CD4-positive, alpha-beta T cell (primary cell): Measurements from ENCODE around the gene KICS2. TPM values are rescaled to one million over a fixed set of nuclear protein-coding genes. Genes with fewer than 3 reads are reported as not detected.

Experiments used
- ATAC-seq: fragments of 200-7000 bp; cut with Tn5 transposase; one replicate; pipeline ENCODE4 v1.10.0; 2022; ENCODE audit warnings: mild to moderate bottlenecking; ENCODE audit not compliant: poor library complexity
- CTCF ChIA-PET: fragments of 350-600 bp; sonication (Branson Sonifier 250); formaldehyde crosslinking; loops from one replicate; lab custom pipeline; 2021; ENCODE audit warnings: antibody characterized with exemption, inconsistent platforms; lab: Charles Lee
- POLR2A ChIA-PET: fragments of 350-600 bp; sonication (Branson Sonifier 250); formaldehyde crosslinking; loops from one replicate; lab custom pipeline; 2021; ENCODE audit warnings: antibody characterized with exemption, inconsistent platforms; lab: Charles Lee
- DNase-seq, 14 experiments: peaks; one replicate each; pipeline ENCODE4 v3.0.0-alpha.2; 2013 to 2020; ENCODE audit warnings: mixed read lengths in 2 of 14
- H3K27ac ChIP-seq, 2 donors: one replicate each; pipeline versions ENCODE4 v1.5.1 to v1.7.0; 2013; ENCODE audit warnings: low read length in 2 of 2, low read depth in 1 of 2, mild to moderate bottlenecking in 1 of 2
- H3K27me3 ChIP-seq, 2 experiments: 1 replicate in 1 of 2; 2 replicates in 1 of 2; pipeline versions ENCODE4 v1.6.1 to v1.7.0; 2013; ENCODE audit warnings: low read length in 2 of 2, control low read depth in 1 of 2, mild to moderate bottlenecking in 1 of 2, moderate library complexity in 1 of 2; ENCODE audit not compliant: insufficient read depth in 2 of 2, control insufficient read depth in 1 of 2
- H3K36me3 ChIP-seq: one replicate; pipeline ENCODE4 v1.6.1; 2013; ENCODE audit warnings: low read length, control low read depth; ENCODE audit not compliant: insufficient read depth
- H3K4me1 ChIP-seq: one replicate; pipeline ENCODE4 v1.6.1; 2013; ENCODE audit warnings: low read length, control low read depth; ENCODE audit not compliant: insufficient read depth
- H3K4me3 ChIP-seq: one replicate; pipeline ENCODE4 v1.5.1; 2013; ENCODE audit warnings: mild to moderate bottlenecking, low read length, moderate library complexity
- H3K9me3 ChIP-seq, 2 experiments: 1 replicate in 1 of 2; 2 replicates in 1 of 2; pipeline versions ENCODE4 v1.6.1 to v1.7.0; 2013; ENCODE audit warnings: low read length in 2 of 2, mild to moderate bottlenecking in 2 of 2, control low read depth in 1 of 2, moderate library complexity in 1 of 2; ENCODE audit not compliant: control insufficient read depth in 1 of 2, insufficient read depth in 1 of 2
- H3K27ac Mint-ChIP-seq: one replicate; pipeline ENCODE4 v1.8.0; 2020; ENCODE audit warnings: mixed read lengths
- H3K27me3 Mint-ChIP-seq: one replicate; pipeline ENCODE4 v1.8.0; 2021; ENCODE audit warnings: mixed read lengths
- H3K36me3 Mint-ChIP-seq: one replicate; pipeline ENCODE4 v1.8.0; 2021; ENCODE audit warnings: low read depth, mixed read lengths
- H3K4me1 Mint-ChIP-seq: one replicate; pipeline ENCODE4 v1.8.0; 2021; ENCODE audit warnings: low read depth, mixed read lengths
- H3K4me3 Mint-ChIP-seq: one replicate; pipeline ENCODE4 v1.8.0; 2020; ENCODE audit warnings: mild to moderate bottlenecking, mixed read lengths
- H3K9me3 Mint-ChIP-seq: one replicate; pipeline ENCODE4 v1.8.0; 2020; ENCODE audit warnings: mixed read lengths
- intact Hi-C, 2 experiments: fragments of 100-400 bp; cut with DNase I in 1 of 2; cut with micrococcal nuclease in 1 of 2; formaldehyde crosslinking; loops; one replicate each; pipeline versions ENCODE4 v1.15.1 to v1.9.0; 2023 to 2025; cut with DNase I, micrococcal nuclease
- total RNA-seq, 174 experiments: library from RNA in 2 of 174; stranded (reverse) in 2 of 174; gene quantifications; one replicate each; pipeline ENCODE4 v1.2.3 and lab custom pipeline; 2021 to 2026
- TF ChIP-seq, protein P1 (sequence below): fragments of 200-600 bp; IDR thresholded peaks from one replicate; pipeline ENCODE4 v1.8.0; 2022; ENCODE audit warnings: antibody characterized with exemption, mild to moderate bottlenecking

The KICS2 gene
- total RNA-seq, 2 experiments from 2014 or later = 13.6 to 14.0 TPM

DNA sequence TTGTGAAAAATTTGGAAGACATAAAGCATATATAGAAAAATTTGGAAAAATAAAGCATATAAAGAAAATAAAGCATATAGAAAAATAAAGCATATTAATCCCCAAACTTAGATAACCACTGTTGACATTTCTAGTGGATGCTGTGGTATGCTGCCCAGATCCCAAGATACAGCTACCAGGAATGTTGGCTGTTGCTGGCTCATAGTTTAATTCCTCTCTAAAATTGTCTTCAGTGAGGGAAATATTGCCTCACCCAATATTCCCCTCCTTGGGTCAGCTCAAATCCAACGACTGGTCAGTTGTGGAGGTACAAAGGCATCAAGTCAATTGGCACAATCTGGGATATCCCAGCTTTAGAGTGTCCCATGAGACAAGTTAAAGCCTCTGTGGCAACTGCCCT, 10.1 kb upstream of the KICS2 start:
- no peaks in the 10 kb centered on the region for H3K9me3 ChIP-seq
- no peaks in the 10 kb centered on the region for H3K36me3 Mint-ChIP-seq
- H3K4me3 ChIP-seq = no peak overlapping the region
- intact Hi-C loops = no loop called here
- TF ChIP-seq, protein P1, sequence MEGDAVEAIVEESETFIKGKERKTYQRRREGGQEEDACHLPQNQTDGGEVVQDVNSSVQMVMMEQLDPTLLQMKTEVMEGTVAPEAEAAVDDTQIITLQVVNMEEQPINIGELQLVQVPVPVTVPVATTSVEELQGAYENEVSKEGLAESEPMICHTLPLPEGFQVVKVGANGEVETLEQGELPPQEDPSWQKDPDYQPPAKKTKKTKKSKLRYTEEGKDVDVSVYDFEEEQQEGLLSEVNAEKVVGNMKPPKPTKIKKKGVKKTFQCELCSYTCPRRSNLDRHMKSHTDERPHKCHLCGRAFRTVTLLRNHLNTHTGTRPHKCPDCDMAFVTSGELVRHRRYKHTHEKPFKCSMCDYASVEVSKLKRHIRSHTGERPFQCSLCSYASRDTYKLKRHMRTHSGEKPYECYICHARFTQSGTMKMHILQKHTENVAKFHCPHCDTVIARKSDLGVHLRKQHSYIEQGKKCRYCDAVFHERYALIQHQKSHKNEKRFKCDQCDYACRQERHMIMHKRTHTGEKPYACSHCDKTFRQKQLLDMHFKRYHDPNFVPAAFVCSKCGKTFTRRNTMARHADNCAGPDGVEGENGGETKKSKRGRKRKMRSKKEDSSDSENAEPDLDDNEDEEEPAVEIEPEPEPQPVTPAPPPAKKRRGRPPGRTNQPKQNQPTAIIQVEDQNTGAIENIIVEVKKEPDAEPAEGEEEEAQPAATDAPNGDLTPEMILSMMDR = no peak
- no peaks in the 10 kb centered on the region for H3K4me1 ChIP-seq
- no peaks in the 10 kb centered on the region for H3K4me1 Mint-ChIP-seq
- peaks cover 4% of the 10 kb centered on the region in 2 experiments for H3K27me3 ChIP-seq
- ATAC-seq (no peak), DNase-seq (no peak)
- no peak overlapping the region for H3K27ac Mint-ChIP-seq
- H3K27me3 Mint-ChIP-seq = peaks cover 18% of the 10 kb centered on the region
- no peak overlapping the region for H3K27ac ChIP-seq
- H3K9me3 Mint-ChIP-seq = no peaks in the 10 kb centered on the region
- H3K36me3 ChIP-seq = no peaks in the 10 kb centered on the region
- no peak overlapping the region for H3K4me3 Mint-ChIP-seq
- POLR2A ChIA-PET = no interaction called here
- CTCF ChIA-PET = no interaction called here

- Histone ChIP-seq H3K4me3 (no peak overlapping the region), H3K9me3 (no peaks in the 10 kb centered on the region), H3K27me3 (no peaks in the 10 kb centered on the region), H3K36me3 (no peaks in the 10 kb centered on the region), H3K27ac (no peak overlapping the region), H3K4me1 (no peaks in the 10 kb centered on the region)
- Mint-ChIP-seq H3K4me1 (no peaks in the 10 kb centered on the region), H3K9me3 (no peaks in the 10 kb centered on the region), H3K36me3 (no peaks in the 10 kb centered on the region), H3K27me3 (peaks cover 19% of the 10 kb centered on the region), H3K27ac (no peak overlapping the region), H3K4me3 (no peak overlapping the region)
- TF ChIP-seq, protein P1 = no peak
- intact Hi-C loops = loop anchor here in 1 of 2 experiments (10.0 kb wide), 2 partner anchors 375 to 945 kb away; no protein-coding TSS in a partner anchor
- ChIA-PET CTCF (no interaction called here), POLR2A (no interaction called here)
- no peak for DNase-seq
- ATAC-seq = no peak
Observed at GRCh38 chr12:64229796-64230195, 7.7 kb upstream of the KICS2 start.

DNA sequence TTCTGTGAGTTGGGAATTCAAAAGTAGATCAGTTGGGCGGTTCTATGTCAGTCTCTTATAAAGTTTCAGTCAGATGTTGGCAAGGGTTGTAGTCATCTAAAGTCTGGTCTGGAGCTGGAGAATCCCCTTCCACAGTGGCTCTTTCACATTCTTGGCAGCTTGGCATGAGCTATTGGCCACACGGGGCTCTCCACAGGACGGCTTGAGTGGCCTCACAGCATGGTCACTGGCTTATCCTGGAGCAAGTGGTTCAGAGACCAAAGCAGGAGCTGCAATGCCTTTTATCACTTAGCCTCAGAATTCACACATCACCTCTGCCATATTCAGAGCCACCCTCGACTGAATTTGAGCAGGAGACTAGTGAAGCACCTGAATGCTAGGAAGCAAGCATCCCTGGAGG, 7.1 kb upstream of the KICS2 start:
- no peak for DNase-seq
- Mint-ChIP-seq H3K27ac (no peak overlapping the region), H3K4me3 (no peak overlapping the region), H3K27me3 (peaks cover 19% of the 10 kb centered on the region), H3K4me1 (no peaks in the 10 kb centered on the region), H3K9me3 (no peaks in the 10 kb centered on the region), H3K36me3 (no peaks in the 10 kb centered on the region)
- Histone ChIP-seq H3K27ac (no peak overlapping the region), H3K9me3 (no peaks in the 10 kb centered on the region), H3K27me3 (no peaks in the 10 kb centered on the region), H3K4me1 (no peaks in the 10 kb centered on the region), H3K4me3 (no peak overlapping the region), H3K36me3 (no peaks in the 10 kb centered on the region)
- ChIA-PET CTCF (no interaction called here), POLR2A (no interaction called here)
- intact Hi-C loops = loop anchor here in 1 of 2 experiments (10.0 kb wide), 2 partner anchors 376 to 946 kb away; no protein-coding TSS in a partner anchor
- no peak for ATAC-seq
- TF ChIP-seq, protein P1 = no peak
